GM12864 (cell line): ENCODE measurements around the gene ABTB2.
"Not testable (repeated sequence)": the region's sequence is repeated elsewhere in the genome, so short reads cannot be mapped to it uniquely, and the experiment has no call there.

ENCODE experiments used
- DNase-seq: peaks from one replicate; pipeline ENCODE4 v3.0.0-alpha.2; 2011; ENCODE audit warnings: low read depth
- H3K4me3 ChIP-seq: 2 replicates; pipeline ENCODE4 v1.5.1; 2011; ENCODE audit warnings: mild to moderate bottlenecking, low read depth, low read length, control low read depth
- TF ChIP-seq, protein P1 (sequence below): IDR thresholded peaks from 2 replicates; pipeline ENCODE4 v1.5.1; 2011; ENCODE audit warnings: low read depth, mild to moderate bottlenecking, moderate library complexity, low read length, control low read depth, inconsistent platforms; ENCODE audit errors: missing control alignments

The ABTB2 gene

DNA sequence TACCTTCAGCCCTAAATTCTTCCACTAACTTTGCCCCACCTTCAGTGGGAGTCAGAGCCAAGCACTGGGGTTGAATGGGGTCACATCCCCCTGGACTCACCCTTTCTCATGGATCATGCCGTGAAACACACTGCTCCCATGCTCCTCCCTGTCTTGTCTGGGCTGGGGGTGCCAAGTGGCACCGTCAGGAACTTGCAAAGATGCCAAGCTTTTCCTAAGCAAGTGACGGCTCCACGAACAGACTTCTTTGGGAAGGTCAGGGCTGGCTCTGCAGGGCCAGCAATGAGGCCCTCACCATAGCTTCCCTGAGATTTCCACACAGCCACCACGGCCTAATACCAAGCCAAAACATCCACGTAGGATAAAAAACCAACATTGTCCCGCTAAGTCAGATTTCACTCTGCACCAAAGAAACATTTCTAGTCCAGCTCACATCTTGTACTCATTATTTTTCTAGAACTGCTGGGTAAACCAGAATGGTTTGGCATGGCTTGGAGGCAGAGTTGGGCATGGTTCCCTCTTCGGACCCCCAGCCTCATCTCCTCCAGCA is 175.9 kb downstream of the ABTB2 start:
- no peak overlapping the region for H3K4me3 ChIP-seq
- TF ChIP-seq, protein P1, sequence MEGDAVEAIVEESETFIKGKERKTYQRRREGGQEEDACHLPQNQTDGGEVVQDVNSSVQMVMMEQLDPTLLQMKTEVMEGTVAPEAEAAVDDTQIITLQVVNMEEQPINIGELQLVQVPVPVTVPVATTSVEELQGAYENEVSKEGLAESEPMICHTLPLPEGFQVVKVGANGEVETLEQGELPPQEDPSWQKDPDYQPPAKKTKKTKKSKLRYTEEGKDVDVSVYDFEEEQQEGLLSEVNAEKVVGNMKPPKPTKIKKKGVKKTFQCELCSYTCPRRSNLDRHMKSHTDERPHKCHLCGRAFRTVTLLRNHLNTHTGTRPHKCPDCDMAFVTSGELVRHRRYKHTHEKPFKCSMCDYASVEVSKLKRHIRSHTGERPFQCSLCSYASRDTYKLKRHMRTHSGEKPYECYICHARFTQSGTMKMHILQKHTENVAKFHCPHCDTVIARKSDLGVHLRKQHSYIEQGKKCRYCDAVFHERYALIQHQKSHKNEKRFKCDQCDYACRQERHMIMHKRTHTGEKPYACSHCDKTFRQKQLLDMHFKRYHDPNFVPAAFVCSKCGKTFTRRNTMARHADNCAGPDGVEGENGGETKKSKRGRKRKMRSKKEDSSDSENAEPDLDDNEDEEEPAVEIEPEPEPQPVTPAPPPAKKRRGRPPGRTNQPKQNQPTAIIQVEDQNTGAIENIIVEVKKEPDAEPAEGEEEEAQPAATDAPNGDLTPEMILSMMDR: no peak
- no peak for DNase-seq

DNA sequence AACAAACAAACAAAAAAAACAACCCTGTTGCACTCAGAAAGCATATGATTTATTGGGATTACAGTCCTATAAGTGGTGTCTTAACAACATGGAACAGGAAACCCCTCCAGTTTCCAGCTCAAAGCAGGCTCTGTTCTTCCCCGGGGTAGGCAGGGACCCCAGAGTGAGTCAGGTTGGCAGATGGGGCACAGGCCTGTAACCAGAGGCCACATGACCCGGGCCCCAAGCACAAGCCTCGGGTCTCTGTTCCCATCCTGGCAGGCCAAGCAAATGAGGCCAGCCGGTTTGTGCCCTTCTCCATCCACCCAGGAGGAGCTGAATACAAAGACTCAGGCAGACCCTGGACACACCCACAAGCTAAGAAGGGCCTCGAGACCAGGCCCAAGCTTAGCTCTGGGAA is 176.6 kb downstream of the ABTB2 start:
- H3K4me3 ChIP-seq: no peak overlapping the region
- no peak for DNase-seq
- TF ChIP-seq, protein P1: no peak

DNA sequence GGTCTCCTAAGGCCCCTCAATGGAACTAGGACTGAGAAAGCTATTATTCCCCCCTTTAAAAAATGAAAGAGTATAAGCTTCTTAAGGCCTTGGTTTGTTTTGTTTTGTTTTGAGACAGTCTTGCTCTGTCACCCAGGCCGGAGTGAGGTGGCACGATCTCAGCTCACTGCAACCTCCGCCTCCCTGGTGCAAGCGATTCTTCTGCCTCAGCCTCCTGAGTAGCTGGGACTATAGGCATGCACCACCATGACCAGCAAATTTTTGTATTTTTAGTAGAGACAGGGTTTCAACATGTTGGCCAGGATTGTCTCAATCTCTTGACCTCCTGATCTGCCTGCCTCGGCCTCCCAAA is 177.0 kb downstream of the ABTB2 start:
- not testable (repeated sequence) for DNase-seq, H3K4me3 ChIP-seq

- TF ChIP-seq, protein P1: no peak
- no peak for DNase-seq
- H3K4me3 ChIP-seq: no peak overlapping the region
Observed at GRCh38 chr11:34180040-34180813, 177.6 kb downstream of the ABTB2 start.

- no peak overlapping the region for H3K4me3 ChIP-seq
- TF ChIP-seq, protein P1: no peak
- no peak for DNase-seq
Observed at GRCh38 chr11:34179026-34179675, 178.7 kb downstream of the ABTB2 start.

DNA sequence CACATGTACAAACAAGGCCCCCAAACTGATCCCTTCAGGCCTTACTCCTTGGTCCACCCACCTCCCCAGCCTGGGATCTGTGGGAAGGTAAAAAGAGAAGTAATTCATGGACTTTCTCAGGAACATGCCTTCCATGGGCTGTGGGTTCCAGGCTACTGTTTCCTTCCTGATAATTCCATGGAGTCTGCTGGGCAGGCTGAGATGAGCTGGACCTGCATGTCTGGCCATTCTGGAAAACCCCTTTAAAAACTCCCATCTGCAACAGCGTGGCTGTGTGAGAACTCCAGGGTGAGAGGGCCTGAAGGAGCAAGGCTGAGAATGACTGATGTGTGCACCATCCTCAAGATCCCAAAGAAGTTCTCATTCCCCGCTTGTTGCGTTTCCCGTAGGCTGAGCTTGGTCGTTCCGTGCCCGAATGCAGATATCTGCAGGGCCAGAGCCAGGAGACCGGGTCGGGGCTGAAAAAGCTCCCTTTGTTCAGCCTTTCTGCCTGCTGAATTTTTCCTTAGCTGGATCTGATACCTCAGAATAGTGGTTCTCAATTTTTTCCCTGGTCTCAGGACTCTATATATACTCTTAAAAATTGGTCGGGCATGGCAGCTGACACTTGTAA is 179.5 kb downstream of the ABTB2 start:
- no peak overlapping the region for H3K4me3 ChIP-seq
- TF ChIP-seq, protein P1: no peak
- no peak for DNase-seq

GRCh38 chr11:34176751-34177209 is 181.0 kb downstream of the ABTB2 start:
- no peak overlapping the region for H3K4me3 ChIP-seq
- TF ChIP-seq, protein P1: no peak
- DNase-seq: no peak
